Endometrial microvascular endothelial cells (primary cell): ENCODE results near the gene TAPBP. TPM values are rescaled to one million over a fixed set of nuclear protein-coding genes. Genes with fewer than 3 reads are reported as not detected.
"Not testable (repeated sequence)": the region's sequence is repeated elsewhere in the genome, so short reads cannot be mapped to it uniquely, and the experiment has no call there.

Experiments
- in situ Hi-C: cut with HindIII; loops from 2 replicates; pipeline ENCODE4 v1.10.0; 2017; ENCODE audit warnings: low sequenced_read_pairs, low pct_unique_long_range_greater_than_20kb; ENCODE audit errors: inconsistent ontology term
- total RNA-seq: library from RNA; depleted of rRNA; stranded (reverse); fragments of >200 nt; gene quantifications from one replicate; pipeline ENCODE4 v1.2.3, GENCODE V29; 2015; ENCODE audit errors: inconsistent ontology term

The TAPBP gene
- total RNA-seq, result 112 TPM

DNA sequence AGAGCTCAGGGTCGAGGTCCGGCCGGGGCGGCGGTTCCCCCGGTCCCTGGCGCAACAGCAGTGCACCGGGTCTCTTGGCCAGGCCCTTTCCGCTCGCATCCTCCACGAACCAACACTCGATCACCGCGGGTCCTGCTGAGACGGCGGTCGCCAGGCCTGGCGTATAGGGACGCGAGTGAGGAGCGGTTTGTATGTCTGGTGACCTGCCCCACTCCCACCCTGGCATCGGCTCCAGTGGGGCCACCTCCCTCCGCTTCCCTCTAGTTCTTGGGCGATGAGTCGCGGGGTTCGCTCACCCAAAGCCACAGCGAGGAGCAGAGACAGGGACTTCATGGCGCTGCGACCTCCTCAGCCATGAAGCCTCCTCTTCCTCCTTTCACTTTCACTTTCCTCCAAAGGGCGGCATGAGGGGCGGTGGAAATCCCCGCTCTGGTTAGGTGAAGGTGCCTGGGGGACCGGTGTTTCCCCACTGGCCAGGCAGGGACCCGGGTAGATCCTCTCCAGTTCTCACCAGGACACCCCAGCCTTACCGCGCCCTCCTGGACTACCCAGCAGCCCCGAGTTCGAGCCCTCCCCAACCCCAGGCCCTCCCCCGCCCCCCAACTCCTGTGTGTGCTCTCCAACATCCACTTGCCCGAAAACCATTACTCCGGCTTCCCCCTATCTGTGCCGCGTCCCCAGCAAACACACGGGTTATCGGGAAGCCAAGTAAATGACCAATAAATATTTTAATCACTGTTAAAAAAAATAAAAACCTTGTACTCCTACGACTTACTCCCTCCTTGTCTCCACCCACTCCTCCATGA is at the start of gene TAPBP:
TAPBP (minus strand) TSS at position 370 of the 806 bp plus-strand sequence; CDS start at position 333, 37 bp downstream.
- in situ Hi-C loops, result no loop called here

- in situ Hi-C loops, result not testable (repeated sequence)
Observed at GRCh38 chr6:33363486-33363885, 49.6 kb upstream of the TAPBP start.

GRCh38 chr6:33359331-33359730 is 45.5 kb upstream of the TAPBP start:
- in situ Hi-C loops, result no loop called here

- in situ Hi-C loops, result not testable (repeated sequence)
Observed at GRCh38 chr6:33357160-33357871, 43.4 kb upstream of the TAPBP start.

GRCh38 chr6:33356295-33356694 is 42.4 kb upstream of the TAPBP start:
- in situ Hi-C loops, result no loop called here

DNA sequence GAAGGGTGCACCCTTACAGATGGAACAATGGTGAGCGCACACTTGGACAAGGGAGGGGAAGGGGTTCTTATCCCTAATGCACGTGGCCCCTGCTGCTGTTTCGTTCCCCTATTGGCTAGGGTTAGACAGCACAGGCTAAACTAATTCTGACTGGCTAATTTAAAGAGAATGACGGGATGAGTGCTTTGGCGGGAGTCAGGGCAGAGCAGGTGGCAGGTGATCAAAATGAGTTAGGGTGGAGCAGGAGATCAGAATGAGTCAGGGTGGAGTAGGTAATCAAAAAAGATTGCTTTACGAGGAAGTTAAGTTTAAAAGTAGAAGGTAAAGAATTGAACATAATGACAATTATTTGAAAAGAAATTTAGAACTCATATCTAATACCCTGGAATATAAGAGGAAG is 42.0 kb upstream of the TAPBP start:
- in situ Hi-C loops, result not testable (repeated sequence)

DNA sequence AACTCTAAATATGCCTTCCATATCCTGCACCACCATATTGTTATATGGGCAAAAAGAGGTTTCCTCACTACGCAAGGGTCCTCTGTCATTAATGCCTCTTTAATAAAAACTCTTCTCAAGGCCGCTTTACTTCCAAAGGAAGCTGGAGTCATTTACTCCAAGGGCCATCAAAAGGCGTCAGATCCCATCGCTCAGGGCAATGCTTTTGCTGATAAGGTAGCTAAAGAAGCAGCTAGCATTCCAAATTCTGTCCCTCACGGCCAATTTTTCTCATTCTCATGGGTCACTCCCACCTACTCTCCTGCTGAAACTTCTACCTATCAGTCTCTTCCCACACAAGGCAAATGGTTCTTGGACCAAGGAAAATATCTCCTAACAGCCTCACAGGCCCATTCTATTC is 33.9 kb upstream of the TAPBP start:
- in situ Hi-C loops, result no loop called here

DNA sequence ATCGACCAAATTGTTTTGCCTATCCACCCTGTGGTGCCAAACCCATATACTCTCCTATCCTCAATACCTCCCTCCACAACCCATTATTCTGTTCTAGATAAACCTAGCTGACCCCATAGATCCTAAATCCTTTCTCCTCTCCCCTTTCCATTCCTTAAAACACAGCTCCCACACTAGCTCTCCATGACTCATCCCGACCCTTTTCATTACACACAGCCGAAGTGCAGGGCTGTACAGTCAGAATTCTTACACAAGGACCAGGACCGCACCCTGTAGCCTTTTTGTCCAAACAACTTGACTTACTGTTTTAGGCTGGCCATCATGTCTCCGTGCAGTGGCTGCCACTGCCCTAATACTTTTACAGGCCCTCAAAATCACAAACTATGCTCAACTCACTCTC is 33.1 kb upstream of the TAPBP start:
- in situ Hi-C loops, result not testable (repeated sequence)

GRCh38 chr6:33344701-33345697 is 31.1 kb upstream of the TAPBP start:
- in situ Hi-C loops, result no loop called here

DNA sequence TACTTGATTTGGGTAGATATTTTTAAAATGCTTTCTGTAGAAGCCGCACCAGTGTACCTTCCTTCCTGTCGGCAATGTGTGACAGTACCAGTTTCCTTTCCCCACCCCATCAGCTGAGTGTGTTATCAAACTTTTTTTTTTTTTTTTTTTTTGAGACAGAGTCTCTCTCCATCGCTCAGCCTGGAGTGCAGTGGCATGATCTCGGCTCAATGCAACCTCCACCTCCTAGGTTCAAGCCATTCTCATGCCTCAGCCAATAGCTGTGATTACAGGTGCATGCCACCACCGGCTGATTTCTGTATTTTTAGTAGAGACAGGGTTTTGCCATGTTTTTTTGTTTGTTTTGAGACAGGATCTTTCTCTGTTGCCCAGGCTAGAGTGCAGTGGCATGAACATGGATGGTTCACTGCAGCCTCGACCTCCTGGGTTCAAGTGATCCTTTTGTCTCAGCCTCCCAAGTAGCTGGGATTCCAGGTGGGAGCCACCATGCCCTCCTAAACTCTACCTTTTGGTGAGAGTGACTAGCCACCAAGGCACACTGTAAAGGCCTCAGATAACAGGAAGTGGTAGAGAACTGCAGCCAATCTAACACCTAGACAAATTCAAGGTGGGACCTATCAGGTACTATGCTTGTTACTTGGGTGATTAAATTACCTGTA is 30.2 kb upstream of the TAPBP start:
- in situ Hi-C loops, result no loop called here

DNA sequence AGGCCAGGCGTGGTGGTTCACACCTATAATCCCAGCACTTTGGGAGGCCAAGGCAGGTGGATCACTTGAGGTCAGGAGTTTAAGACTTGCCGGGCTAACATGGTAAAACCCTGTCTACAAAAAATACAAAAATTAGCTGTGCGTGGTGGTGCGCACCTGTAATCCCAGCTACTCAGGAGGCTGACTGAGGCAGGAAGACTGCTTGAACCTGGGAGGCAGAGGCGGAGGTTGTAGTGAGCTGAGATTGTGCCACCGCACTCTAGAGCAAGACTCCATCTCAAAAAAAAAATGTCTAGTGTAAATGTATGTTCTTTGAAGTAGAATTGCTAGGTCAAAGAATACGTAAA is 29.7 kb upstream of the TAPBP start:
- in situ Hi-C loops, result not testable (repeated sequence)

DNA sequence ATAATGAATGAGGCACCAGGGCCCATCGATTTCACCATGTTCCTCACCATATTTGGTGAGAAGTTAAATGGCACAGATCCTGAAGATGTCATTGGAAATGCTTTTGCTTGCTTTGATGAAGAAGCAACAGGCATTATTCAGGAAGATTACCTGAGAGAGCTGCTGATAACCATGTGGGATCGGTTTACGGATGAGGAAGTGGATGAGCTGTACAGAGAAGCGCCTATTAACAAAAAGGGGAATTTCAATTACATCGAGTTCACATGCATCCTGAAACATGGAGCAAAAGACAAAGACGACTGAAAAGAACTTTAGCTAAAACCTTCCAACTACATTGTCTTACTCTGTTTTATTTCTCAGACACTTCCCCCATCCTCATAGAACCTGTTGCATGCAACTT is 25.3 kb upstream of the TAPBP start:
- in situ Hi-C loops, result no loop called here

- in situ Hi-C loops, result no loop called here
Observed at GRCh38 chr6:33336495-33336894, 22.6 kb upstream of the TAPBP start.

DNA sequence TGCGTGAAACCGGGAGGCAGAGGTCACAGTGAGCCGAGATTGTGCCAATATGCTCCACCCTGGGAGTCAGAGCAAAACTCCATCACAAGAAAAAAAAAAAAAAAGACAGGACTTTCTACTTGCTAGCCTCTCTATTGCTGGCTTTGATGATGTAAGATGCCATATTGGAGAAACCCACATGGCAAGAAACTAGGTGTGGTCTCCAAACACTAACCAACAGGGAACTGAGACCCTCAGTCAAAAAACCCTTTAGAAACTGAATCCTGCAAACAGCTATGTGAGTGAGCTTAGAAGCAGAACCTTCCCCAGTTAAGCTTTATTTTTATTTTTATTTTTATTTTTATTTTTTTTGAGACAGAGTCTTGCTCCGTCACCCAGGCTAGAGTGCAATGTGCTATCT is 22.0 kb upstream of the TAPBP start:
- in situ Hi-C loops, result no loop called here

DNA sequence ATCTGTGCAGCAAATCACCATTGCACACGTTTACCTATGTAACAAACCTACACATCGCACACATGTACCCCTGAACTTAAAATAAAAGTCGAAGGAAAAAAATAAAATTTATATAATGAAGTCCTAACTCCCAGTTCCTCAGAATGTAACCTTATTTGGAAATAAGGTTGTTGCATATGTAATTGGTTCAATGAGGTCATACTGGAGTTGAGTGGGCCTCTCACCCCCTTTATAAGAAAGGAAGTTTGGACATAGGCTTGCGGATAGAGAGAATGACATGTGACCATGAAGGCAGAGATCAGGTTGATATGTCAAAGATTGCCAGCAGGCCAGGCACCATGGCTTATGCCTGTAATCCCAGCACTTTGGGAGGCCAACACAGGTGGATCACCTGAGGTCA is 19.8 kb upstream of the TAPBP start:
- in situ Hi-C loops, result no loop called here

DNA sequence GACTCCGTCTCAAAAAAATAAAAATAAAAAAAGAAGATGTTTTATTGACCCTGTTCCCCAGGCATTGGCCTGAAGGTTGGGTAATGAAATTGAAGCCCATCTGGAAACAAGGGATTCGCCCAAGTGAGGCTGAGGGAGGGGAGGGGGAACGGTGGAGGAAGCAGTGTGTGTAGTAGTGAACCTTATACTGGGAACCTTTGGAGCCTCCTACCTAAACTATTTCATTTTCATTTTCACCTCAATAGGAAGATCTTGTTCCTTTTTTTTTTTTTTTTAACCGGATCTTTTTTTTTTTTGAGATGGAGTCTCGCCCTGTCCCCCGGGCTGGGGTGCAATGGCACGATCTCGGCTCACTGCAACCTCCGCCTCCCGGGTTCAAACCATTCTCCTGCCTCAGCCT is 16.9 kb upstream of the TAPBP start:
- in situ Hi-C loops, result no loop called here

DNA sequence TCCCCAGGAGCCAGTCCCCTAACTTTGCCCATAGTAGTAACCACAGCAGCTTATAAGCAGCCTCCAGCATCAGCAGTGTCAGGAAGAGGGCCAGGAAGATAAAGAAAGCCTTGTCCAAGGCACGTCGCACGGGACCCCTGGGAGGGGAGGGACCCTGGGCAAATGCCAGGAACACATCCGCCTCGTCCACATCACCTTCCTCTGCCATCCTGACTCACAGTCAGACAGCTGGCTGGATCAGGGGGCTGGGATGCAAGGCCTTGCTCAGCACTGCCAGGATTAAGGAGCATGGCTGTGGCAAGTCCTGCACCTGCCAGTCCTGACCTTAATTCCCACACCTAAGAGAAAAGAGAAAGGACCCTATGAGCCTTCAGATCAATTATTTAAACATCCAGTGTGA is 15.2 kb upstream of the TAPBP start:
- in situ Hi-C loops, result no loop called here

GRCh38 chr6:33324125-33324524 is 10.2 kb upstream of the TAPBP start:
- in situ Hi-C loops, result no loop called here

GRCh38 chr6:33323623-33323948 is 9.7 kb upstream of the TAPBP start:
- in situ Hi-C loops, result no loop called here
